Eye (tissue), 1 donor: ENCODE results near the gene FOXL2.
A peak's percentile ranks its signal among the peaks of the same experiment; 100 is the strongest.

Source experiments
- DNase-seq: peaks from one replicate; pipeline ENCODE4 v3.0.0-alpha.2; 2015

The FOXL2 gene

GRCh38 chr3:138944929-138945708, 1.8 kb downstream of the FOXL2 start:
- peak; percentile 70 for DNase-seq

DNA sequence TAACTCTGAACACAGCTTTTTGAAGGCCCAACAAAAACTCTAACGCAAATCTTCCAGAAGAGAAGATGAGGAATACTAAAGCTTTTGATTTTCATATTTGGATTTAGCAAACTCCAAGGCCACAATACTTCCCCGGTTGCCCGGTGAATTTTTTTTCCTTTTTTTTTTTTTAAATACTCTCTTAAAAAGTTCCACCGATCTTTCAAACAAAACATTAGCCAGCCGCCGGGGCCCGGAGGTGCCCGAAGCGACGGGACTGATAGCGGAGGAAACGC, 2.3 kb downstream of the FOXL2 start:
- DNase-seq: no peak

DNA sequence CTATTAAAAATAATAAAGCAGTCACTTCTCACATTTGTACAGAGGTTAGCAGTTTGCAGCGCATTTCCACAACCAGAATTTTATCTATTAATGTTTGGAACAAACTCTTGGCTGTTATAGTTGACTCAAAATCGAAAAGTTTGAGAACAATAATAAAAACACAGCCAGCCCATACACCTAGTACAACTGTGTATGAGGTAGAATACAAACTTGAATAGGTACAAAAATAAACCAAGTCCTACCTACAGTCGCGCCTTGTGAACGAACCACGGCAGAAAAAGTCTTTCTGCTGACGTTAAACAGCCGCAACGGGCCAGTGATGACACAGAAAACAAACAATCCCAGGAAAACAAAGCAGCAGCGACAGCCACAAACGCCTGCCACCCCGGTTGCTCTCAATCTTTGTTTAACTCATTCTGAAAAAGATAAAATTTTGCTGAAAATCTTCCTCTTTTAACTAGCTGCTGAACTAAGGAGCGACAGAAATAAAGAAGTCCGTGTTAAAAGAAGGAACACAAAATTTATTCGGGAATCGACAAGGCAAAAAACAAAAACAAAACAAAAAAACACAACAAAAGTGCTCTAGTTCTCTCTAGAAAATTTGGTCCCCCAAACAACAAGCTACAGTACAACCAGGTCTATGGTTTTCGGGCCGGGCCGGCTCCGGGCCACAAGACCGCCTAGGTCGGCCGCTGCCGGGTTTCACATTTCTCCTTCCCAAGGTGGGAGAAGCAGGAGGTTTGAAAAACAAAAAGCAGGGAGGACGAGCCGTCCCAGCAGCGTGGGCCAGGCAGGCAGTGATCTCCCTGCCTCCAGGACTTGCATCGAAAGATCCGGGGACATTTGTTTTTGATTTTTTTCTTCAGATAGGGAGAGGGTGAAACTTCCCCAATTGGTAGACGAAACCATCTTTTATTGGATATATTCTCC, 2.9 kb downstream of the FOXL2 start:
- peak; percentile 78 for DNase-seq

GRCh38 chr3:138942861-138943623, 3.9 kb downstream of the FOXL2 start:
- DNase-seq: peak; percentile 71

DNA sequence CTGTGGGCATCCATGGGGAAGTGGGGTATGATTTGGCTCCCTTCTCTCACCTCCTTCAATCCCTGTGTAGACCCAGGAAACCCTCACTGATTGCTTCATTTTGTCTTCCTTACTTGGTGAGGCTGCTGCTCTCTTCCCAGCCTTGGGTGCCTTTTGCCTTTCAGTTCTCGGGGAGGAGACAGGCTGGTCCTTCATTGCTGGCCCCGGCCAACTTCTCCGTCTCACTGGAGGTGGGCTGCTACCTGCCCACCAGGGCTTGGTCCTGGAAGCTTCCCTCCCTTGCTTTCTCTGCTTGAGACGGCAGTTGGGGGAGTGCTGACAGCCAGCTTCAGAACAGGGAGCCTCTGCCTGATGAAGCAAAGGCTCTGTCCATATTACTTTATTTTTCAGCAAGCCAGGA, 4.7 kb downstream of the FOXL2 start:
- DNase-seq: peak; percentile 9

GRCh38 chr3:138941259-138941885, 5.6 kb downstream of the FOXL2 start:
- DNase-seq: peak; percentile 83

DNA sequence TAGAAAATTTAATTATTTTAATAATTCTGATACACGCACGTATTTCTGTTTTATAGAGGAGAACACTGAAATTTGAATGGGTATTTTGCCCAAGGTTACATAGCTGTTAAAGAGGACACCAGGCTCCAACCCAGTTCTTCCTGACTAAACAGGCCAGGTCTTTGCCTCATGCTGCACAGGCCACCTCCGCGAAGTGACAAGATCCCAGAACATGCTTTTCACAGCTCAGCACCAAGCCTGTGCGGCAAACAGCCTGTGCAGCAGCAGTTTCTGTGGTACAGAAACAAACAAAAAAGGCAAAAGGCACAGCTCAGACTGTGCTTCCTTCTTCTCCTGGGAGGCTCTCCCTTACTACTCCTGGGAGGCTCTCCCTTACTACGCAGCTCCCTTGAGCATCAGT, 6.5 kb downstream of the FOXL2 start:
- DNase-seq: peak; percentile 44

DNA sequence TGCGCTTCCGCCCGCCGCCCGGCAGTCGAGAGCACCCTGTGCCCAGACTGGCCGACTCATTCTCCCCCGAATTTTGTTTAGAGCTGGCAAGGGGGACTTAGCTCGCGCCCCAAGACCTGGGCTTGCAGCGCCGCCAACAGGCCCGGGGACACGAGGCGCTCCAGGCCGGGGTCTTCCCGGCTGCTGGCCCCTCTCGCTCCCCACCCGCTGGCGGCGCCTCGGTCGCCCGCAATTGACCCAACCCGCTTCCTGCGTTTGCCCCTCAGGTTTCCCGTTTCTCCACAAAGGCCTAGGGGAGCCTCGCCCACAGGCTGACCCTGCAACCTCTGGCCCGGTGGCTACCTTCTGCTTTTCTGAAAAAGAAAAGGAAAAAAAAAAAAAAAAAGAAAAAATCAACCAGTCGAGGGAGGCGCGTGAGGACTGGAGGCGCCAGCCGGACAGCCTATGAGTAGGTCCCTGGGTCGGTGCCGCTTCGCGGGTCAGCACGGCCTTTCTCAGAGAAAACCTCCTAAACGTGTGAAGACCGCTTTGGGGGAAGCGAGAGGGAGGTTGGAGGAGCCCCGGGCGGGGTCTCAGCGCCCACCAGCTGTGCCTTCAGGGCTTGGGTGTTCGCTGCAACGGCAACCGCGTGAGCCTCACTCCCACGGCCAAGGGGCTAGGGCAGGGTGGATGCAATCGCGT, 7.2 kb downstream of the FOXL2 start:
- DNase-seq: peak; percentile 65

GRCh38 chr3:138938877-138939560, 7.9 kb downstream of the FOXL2 start:
- DNase-seq: peak; percentile 59

DNA sequence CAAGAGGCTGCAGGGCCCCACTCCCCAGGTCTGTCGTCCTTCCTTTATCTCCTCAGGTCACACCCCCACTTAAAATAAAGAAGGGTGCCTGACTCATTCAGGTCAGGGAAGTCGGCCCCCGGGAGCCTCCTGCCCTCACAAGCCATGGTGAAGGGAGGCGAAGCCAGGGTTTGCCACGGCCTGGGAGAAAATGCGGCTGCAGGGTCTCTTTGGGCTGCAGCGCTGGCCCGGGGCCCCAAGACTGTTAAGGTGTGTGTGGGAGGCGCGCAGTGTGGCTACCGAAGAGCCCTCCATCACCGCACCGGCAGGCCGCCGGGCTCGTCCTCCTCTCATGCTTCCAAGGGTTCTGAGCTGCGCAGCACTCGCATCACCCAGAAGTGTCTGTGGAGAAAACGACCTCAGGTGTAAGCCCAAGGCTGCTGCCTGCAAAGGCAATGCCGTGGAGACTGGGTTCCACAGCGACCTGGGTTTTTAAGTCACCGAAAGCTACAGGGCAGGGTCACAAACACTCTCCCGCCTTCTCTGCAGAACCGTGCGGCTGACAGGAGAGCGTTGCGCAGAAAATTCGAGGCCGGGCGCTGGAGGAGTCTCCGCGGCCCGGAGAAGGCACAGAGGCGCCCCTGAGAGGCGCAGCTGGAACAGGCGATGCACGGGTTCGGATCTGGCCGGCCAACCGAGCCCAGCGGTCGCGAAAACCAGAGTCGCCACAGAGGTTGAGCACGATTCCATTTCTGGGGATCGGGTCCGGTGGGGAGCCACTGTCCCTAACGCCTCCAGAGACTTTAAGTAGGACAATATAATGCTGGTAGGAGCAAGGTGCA, 8.7 kb downstream of the FOXL2 start:
- DNase-seq: peak; percentile 68

- peak; percentile 65 for DNase-seq
Observed at GRCh38 chr3:138937690-138938055, 9.3 kb downstream of the FOXL2 start.

DNA sequence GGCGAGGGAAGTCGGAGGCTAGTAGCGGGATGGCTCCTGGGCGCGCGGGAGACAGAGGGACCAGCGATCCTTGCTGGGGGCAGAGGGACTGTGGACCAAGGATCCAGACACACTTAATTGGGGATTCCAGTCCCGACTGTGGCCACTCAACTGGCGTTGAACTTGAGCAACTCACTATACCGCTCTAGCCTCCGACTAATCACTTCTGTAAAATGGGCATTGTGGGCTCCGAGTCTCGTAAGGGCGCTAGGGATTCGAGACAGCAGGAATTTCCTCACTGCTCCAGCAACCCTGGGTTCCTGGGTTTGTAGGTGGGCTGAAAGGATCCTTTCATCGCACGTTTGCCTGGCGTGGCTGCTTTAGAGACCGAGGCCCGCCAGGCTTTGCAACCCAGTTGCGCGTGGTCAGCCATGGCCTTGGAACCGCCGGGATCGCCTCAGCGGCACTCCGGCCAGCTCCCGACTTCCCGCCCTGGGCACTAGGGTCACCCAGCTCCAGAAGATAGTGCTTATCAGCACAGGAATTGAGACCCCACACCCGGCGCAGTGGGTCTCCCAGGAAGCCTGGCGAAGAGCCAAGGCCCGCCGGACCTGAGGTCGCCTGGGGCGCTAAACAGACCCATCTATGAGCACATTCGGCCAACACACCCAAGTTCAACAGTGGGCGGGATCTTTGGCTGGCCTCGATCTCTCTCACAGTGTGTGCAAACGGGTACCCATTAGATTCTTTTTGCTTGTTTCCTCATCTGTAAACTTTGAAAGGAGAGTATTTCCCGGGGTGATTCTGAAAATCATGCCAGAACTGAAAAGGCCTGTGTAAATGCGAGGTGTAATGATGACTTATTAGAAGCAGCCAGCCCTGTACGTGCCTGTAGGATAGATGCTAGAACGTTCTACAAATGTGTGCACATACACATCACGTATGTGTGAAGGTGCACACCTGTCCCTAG, 9.9 kb downstream of the FOXL2 start:
- DNase-seq: no peak

GRCh38 chr3:138935863-138936740, 10.8 kb downstream of the FOXL2 start:
- peak; percentile 92 for DNase-seq

GRCh38 chr3:138935505-138935862, 11.5 kb downstream of the FOXL2 start:
- DNase-seq: no peak

DNA sequence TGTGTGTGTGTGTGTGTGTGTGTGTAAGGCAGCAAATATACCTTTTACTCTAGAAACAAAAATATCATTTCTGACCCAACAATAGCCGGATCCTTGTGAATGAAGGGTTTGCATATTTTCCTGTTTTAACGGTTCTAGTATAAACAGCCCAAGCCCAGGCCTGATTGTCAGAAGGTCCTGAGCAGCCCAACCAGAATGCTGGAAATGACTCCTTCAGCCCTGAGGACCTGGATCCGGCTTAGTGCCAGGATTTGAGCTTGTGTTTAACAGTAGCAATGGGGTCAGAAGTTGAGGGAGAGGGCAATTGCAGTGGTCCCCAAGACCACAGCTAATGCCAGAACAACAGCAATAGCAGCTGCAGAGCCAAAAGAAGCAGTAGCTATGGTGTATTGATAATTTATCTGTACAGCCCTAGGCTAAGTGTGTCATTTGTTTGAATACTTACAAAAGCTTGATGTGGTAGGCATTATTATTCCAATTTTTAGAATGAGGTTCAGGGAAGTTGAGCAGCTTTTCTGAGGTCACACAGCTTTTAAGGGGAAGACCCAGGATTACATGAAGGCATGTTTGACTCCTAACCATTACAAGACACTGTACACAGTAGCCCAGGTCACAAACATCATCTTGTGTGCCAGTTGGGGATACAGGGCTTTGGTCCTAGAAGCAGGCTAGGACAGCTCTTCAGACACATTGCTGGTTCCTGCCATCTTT, 12.8 kb downstream of the FOXL2 start:
- peak; percentile 23 for DNase-seq

DNA sequence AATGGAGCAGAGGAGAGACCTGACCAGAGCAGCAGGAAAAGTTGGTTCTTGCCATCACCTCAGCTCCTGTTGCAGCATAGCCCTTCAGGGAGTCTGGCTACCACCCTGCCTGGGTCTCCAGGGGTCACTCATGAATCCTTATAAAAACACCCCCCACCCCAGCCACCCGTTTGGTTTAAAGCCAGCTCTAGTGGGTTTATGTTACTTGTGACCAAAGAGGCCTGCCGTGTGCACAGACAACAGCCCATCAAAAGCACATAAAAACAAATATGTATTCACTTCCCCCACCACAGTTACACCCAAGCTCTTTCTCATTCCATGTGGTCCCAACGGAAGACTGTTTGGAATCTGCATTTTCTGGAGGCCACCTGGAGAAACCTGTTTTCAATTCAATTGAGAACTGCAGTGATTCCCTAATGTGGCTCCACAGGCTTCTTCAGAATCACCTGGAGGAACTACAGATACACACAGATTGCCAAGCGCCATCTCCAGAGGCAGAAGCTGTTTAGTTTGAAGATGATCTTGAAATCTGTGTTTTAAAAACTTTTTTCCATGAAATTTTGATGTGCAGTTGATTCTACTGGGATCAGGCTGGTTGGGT, 13.8 kb downstream of the FOXL2 start:
- no peak for DNase-seq

DNA sequence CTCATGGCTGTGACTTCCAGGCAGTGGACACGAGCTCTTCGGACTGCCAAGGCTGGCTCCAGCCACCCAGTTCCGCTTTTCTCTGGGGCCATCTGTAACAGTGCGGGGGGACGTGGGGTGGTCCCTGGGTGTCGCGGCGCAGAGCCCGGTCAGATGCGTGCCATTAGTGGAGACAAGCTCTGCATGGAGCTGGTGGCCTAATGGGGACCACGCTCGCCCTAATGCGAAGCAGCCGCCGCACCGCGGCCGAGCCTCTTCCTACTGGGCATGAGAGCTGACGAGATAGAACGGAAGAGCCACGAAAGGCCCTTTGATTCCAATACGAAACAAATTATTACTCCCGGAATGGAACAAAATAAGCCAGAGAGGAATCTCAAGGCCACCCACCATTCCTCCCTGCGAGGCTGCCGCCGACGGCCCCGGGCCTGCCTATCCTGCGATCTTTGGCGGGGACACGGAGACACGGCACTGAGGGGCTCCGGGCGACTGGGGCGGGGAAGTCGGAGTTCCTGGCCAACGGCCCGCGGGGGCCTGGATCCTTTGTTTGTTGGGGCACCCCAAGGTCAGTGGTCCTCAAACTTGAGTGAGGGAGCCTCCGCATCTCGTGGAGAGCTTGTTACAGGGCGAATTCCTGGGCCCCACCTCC, 18.1 kb downstream of the FOXL2 start:
- no peak for DNase-seq
